Karpas-422 (cell line): ENCODE results near the gene RHOH. TPM values are rescaled to one million over a fixed set of nuclear protein-coding genes. Genes with fewer than 3 reads are reported as not detected.

Experiments
- DNase-seq: peaks from one replicate; pipeline ENCODE4 v3.0.0-alpha.2; 2015
- H2AFZ ChIP-seq: fragments of 200-600 bp; sonication (generic); 2 replicates; pipeline ENCODE4 v1.6.1; 2014; ENCODE audit warnings: antibody characterized with exemption, low read length, mixed read lengths
- H3K27ac ChIP-seq: fragments of 200-600 bp; sonication (generic); 2 replicates; pipeline ENCODE4 v1.5.1; 2014; ENCODE audit warnings: mild to moderate bottlenecking, low read length, moderate library complexity
- H3K27me3 ChIP-seq: fragments of 200-600 bp; sonication (generic); 2 replicates; pipeline ENCODE4 v1.6.1; 2014; ENCODE audit warnings: low read length, mixed read lengths
- H3K36me3 ChIP-seq: fragments of 200-600 bp; sonication (generic); 2 replicates; pipeline ENCODE4 v1.6.1; 2014; ENCODE audit warnings: low read length, mixed read lengths; ENCODE audit not compliant: insufficient read depth
- H3K4me1 ChIP-seq: fragments of 200-600 bp; sonication (generic); 2 replicates; pipeline ENCODE4 v1.6.1; 2014; ENCODE audit warnings: mild to moderate bottlenecking, low read length, mixed read lengths
- H3K4me2 ChIP-seq: fragments of 200-600 bp; sonication (generic); 2 replicates; pipeline ENCODE4 v1.6.1; 2014; ENCODE audit warnings: low read length, low read depth, mild to moderate bottlenecking; ENCODE audit not compliant: poor library complexity, severe bottlenecking
- H3K4me3 ChIP-seq: fragments of 200-600 bp; sonication (generic); 2 replicates; pipeline ENCODE4 v1.5.1; 2014; ENCODE audit warnings: mild to moderate bottlenecking, antibody characterized with exemption, low read length, mixed read lengths
- H3K79me2 ChIP-seq: fragments of 200-600 bp; sonication (generic); 2 replicates; pipeline ENCODE4 v1.6.1; 2014; ENCODE audit warnings: mild to moderate bottlenecking, low read length, mixed read lengths
- H3K9ac ChIP-seq: fragments of 200-600 bp; sonication (generic); 2 replicates; pipeline ENCODE4 v1.6.0; 2014; ENCODE audit warnings: low read length
- H3K9me2 ChIP-seq: fragments of 200-600 bp; sonication (generic), shearing (Covaris generic); replicated peaks from 2 replicates; pipeline ENCODE4 v1.6.0; 2014; ENCODE audit warnings: mild to moderate bottlenecking, low read length, moderate library complexity; ENCODE audit not compliant: insufficient read depth
- H3K9me3 ChIP-seq: fragments of 300-700, 200-600 bp; sonication (generic); 2 replicates; pipeline ENCODE4 v1.6.1; 2014; ENCODE audit warnings: low read length, mixed read lengths
- H4K20me1 ChIP-seq: fragments of 200-600 bp; sonication (generic); 2 replicates; pipeline ENCODE4 v1.6.1; 2014; ENCODE audit warnings: mild to moderate bottlenecking, antibody characterized with exemption, low read length, low read depth; ENCODE audit not compliant: insufficient read depth
- total RNA-seq: library from RNA; depleted of rRNA; stranded (reverse); fragments of >200 nt; shearing (Covaris generic); gene quantifications from 2 replicates; pipeline ENCODE4 v1.2.3, GENCODE V29; 2014; ENCODE audit warnings: low replicate concordance

Gene RHOH
- total RNA-seq, 1 experiment from 2014 or later = 68.4 TPM

DNA sequence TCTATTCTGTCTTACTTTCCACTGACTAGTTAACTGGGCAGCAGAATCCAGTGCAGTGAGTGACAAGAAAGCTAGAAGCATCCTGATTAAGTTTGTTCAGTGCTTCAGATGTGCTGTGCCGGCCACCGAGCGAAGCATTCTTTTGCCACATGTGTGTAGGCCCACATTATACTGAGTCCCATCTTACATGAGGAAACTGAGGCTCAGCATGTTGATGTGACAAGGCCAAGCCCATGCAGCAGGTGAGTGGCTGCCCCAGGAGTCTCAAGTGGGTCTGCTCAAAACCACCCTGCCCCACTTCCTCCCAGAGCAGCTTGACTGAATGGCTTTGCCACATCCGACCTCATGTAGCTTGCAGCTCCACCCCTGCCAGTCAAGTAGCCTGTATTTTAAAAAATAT lies 50.5 kb downstream of the RHOH start:
- no peaks in the 10 kb centered on the region for H3K9me3 ChIP-seq
- no peak overlapping the region for H3K9ac ChIP-seq
- peaks cover 42% of the 10 kb centered on the region for H4K20me1 ChIP-seq
- peaks cover 32% of the 10 kb centered on the region for H3K36me3 ChIP-seq
- no peak overlapping the region for H3K4me3 ChIP-seq
- no peak overlapping the region for H2AFZ ChIP-seq
- H3K27me3 ChIP-seq = no peaks in the 10 kb centered on the region
- DNase-seq = no peak
- no peaks in the 10 kb centered on the region for H3K4me1 ChIP-seq
- no peaks in the 10 kb centered on the region for H3K9me2 ChIP-seq
- H3K79me2 ChIP-seq = peaks cover 3% of the 10 kb centered on the region; the same call in 1 of the 2 replicates
- peak overlapping the region; percentile 17; the same call in 1 of the 2 replicates for H3K27ac ChIP-seq
- no peak overlapping the region for H3K4me2 ChIP-seq

DNA sequence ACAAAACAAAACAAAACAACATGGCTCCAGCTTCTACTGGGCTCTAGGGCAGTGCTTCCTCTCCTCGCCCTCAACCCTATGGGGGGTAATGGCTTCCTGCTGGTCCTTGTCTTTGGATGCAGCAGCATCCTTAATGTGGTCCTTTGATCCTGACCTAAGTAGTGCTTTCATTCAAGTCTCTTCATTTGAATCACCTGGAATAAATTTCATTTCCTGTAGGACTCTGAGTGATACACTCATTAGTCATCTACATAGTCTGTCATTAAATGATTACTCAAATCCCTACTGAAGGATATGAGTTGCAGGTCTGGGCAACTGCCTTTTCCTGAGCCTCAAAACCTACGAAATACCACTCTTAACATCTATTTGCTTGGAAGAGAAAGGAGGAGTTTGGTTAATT lies 54.5 kb downstream of the RHOH start:
- no peaks in the 10 kb centered on the region for H3K27me3 ChIP-seq
- H3K36me3 ChIP-seq = 0 out of 2 replicates have a peak, but pooled peaks cover 3% of the 10 kb centered on the region
- no peaks in the 10 kb centered on the region for H3K9me2 ChIP-seq
- no peak overlapping the region for H3K4me2 ChIP-seq
- no peak for DNase-seq
- H4K20me1 ChIP-seq = peaks cover 5% of the 10 kb centered on the region; the same call in 1 of the 2 replicates
- H3K4me3 ChIP-seq = no peak overlapping the region
- H3K27ac ChIP-seq = no peak overlapping the region
- no peaks in the 10 kb centered on the region for H3K79me2 ChIP-seq
- H2AFZ ChIP-seq = no peak overlapping the region
- H3K9ac ChIP-seq = no peak overlapping the region
- H3K9me3 ChIP-seq = no peaks in the 10 kb centered on the region
- H3K4me1 ChIP-seq = no peaks in the 10 kb centered on the region

DNA sequence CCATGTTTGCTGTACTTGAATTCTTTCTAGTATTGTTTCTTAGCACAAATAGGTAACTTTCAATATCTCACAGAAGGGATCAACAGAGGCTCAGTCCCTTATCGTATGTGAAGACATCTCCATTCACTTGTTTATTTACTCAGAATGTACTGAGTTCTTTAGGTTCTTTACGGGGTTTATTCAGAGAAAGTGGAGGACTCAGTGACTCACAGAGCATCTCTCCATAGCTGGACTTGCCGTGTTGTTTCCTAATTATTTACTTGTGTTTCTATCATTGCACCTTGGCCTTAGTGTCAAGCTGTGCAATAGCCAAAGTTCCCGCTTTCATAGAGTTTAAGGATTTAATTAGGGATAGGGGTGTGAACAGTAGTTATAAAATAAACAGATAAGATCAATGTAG lies 57.1 kb downstream of the RHOH start:
- Histone ChIP-seq H3K4me1 (no peaks in the 10 kb centered on the region), H3K27me3 (no peaks in the 10 kb centered on the region), H4K20me1 (no peaks in the 10 kb centered on the region), H3K9ac (no peak overlapping the region), H2AFZ (no peak overlapping the region), H3K9me3 (no peaks in the 10 kb centered on the region), H3K4me2 (no peak overlapping the region), H3K79me2 (no peaks in the 10 kb centered on the region), H3K36me3 (no peaks in the 10 kb centered on the region), H3K4me3 (no peak overlapping the region), H3K27ac (no peak overlapping the region), H3K9me2 (no peaks in the 10 kb centered on the region)
- DNase-seq = no peak

DNA sequence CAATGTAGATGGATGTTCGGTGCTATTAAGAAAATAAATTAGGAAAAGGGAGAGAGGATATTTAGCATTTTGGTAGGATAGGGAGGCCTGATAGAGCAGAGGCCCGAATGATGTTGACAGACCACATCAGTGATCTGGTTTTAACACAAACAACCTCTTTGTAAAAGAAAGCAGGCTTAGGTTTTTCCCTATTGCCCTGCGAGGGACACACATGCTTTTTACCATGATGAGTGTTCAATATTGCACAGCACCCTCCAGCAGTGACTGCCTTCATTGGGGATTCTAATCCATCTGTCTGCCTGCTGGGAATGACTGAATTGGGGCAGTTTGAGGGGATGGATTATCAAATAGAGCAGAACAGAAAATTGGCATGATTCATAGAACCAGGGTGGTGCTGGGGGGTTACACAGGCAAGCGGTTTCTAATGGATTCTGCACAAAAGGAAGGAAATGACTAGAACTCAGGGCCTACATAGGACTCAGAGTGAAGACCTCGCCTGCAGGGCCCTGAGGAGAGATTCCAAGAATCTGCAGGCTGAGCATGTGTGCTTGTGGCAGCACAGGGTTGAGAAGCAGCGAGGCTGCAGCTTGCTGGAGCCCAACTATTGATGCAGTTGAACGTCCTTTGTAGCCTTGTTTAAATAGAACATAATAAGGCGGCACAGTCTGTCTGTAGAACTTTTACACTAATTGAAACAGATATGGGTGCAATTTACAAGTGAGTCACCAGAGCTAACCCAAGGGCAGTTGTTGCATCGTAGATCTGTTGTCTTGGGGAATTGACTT lies 58.0 kb downstream of the RHOH start:
- Histone ChIP-seq H3K27ac (no peak overlapping the region), H3K4me1 (no peaks in the 10 kb centered on the region), H3K4me2 (no peak overlapping the region), H3K36me3 (no peaks in the 10 kb centered on the region), H4K20me1 (no peaks in the 10 kb centered on the region), H3K9me3 (no peaks in the 10 kb centered on the region), H3K9me2 (no peaks in the 10 kb centered on the region), H3K79me2 (no peaks in the 10 kb centered on the region), H3K4me3 (no peak overlapping the region), H2AFZ (no peak overlapping the region), H3K9ac (no peak overlapping the region), H3K27me3 (no peaks in the 10 kb centered on the region)
- no peak for DNase-seq

DNA sequence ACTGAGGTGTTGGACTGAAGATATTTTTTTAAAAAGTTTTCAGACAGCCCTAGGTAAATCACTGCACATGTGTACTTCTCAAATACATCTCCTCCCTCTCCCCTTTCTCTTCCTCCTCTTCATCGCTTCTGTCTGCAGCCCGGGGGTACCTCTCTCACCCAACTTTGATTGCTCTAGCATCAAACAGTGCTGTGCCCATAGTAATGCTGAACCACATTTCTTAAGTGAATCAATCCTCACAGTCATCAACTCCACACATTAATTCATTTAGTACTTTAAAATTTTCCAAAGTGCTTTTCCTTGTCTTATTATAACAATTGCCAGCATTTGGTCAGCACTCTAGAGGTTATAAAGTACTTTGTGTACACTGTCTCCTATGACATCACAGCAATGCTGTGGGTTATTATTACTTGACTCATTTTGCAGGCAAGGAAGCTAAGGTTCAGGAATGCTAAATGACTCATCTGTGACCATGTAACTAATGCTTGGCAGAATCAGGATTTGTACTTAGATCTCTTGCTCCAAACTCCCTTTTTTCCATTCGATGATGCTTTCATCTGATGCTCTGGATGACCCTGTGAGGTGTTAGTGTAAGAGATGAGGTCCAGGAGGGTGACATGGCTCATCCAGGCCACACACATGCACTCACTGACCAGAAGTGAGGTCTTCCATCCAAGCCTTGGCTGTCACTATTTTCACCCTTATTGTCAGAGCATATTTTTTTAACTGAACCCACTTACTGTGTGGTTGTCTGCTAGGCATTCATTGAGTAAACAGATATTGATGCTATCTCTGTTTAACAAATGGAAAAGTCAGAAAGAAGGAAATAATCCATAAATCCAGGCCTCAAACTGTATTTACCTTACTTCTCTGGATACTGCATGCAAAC lies 58.8 kb downstream of the RHOH start:
- Histone ChIP-seq H3K4me3 (no peak overlapping the region), H3K27me3 (no peaks in the 10 kb centered on the region), H2AFZ (no peak overlapping the region), H3K9ac (no peak overlapping the region), H4K20me1 (no peaks in the 10 kb centered on the region), H3K9me3 (no peaks in the 10 kb centered on the region), H3K27ac (no peak overlapping the region), H3K4me1 (no peaks in the 10 kb centered on the region), H3K9me2 (no peaks in the 10 kb centered on the region), H3K36me3 (no peaks in the 10 kb centered on the region), H3K4me2 (no peak overlapping the region), H3K79me2 (no peaks in the 10 kb centered on the region)
- no peak for DNase-seq

DNA sequence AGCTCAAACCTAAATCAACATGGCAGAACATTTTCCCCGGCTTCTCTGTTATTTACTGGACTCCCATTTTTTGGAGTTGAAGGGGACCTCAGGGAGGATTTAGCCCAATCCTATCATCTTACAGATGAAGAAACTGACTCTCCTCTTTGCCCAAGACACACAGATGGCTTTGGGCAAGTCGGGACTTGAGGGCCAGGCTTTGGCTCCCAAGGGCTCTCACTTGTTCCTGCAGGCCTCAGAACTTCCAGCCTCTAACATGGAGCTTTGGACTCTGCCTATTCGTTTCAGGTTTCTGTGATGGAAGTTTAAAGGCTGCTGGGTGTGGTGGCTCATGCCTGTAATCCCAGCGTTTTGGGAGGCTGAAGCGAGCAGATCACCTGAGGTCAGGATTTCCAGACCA lies 59.5 kb downstream of the RHOH start:
- no peak overlapping the region for H3K4me2 ChIP-seq
- no peaks in the 10 kb centered on the region for H3K9me3 ChIP-seq
- DNase-seq = no peak
- no peak overlapping the region for H3K4me3 ChIP-seq
- no peak overlapping the region for H2AFZ ChIP-seq
- no peaks in the 10 kb centered on the region for H4K20me1 ChIP-seq
- no peaks in the 10 kb centered on the region for H3K27me3 ChIP-seq
- H3K79me2 ChIP-seq = no peaks in the 10 kb centered on the region
- no peak overlapping the region for H3K27ac ChIP-seq
- H3K9ac ChIP-seq = no peak overlapping the region
- H3K9me2 ChIP-seq = no peaks in the 10 kb centered on the region
- no peaks in the 10 kb centered on the region for H3K36me3 ChIP-seq
- no peaks in the 10 kb centered on the region for H3K4me1 ChIP-seq

DNA sequence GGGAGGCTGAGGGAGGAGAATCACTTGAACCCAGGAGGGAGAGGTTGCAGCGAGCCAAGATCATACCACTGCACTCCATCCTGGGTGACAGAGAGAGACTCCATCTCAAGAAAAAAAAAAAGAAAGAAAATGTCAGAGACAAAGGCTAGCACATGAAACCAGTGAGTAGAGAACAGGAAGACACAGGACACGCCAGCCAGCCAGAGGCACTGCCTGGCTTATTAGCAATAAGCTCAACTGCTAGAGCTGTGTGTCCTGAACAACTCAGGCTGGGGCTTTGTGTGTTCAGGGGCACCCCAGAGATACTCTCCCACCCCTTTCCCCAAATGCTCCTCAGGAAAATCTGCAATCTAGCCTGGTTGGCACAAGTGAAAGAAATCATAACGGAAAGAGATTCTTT lies 60.0 kb downstream of the RHOH start:
- no peak overlapping the region for H2AFZ ChIP-seq
- H3K79me2 ChIP-seq = no peaks in the 10 kb centered on the region
- H3K27ac ChIP-seq = no peak overlapping the region
- no peaks in the 10 kb centered on the region for H3K36me3 ChIP-seq
- H3K9ac ChIP-seq = no peak overlapping the region
- no peaks in the 10 kb centered on the region for H3K27me3 ChIP-seq
- no peak overlapping the region for H3K4me3 ChIP-seq
- DNase-seq = no peak
- H4K20me1 ChIP-seq = no peaks in the 10 kb centered on the region
- no peaks in the 10 kb centered on the region for H3K4me1 ChIP-seq
- no peak overlapping the region for H3K4me2 ChIP-seq
- no peaks in the 10 kb centered on the region for H3K9me2 ChIP-seq
- H3K9me3 ChIP-seq = no peaks in the 10 kb centered on the region

DNA sequence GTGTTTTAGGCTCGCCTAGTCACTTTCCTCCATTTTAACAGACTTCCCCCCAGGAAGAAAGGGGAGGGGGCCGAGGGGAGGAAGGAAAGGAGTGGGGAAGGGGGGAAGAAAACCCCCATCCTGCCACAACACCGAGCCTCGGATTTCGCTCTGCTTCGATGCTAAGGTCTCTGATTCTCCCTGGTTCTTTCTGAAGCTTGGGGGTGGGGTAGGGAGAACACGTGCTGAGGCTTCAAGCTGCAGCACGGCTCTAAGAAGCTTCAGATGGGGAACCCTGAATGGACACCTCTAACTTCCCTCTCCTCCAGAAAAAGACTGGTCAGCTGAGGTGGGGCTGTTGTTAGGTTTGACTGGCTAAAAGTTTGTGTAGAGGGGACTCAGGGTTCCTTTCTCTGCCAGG lies 61.8 kb downstream of the RHOH start:
- Histone ChIP-seq H4K20me1 (no peaks in the 10 kb centered on the region), H2AFZ (no peak overlapping the region), H3K9me2 (no peaks in the 10 kb centered on the region), H3K4me2 (no peak overlapping the region), H3K27ac (no peak overlapping the region), H3K79me2 (no peaks in the 10 kb centered on the region), H3K36me3 (no peaks in the 10 kb centered on the region), H3K9ac (no peak overlapping the region), H3K9me3 (no peaks in the 10 kb centered on the region), H3K4me1 (no peaks in the 10 kb centered on the region), H3K27me3 (no peaks in the 10 kb centered on the region), H3K4me3 (no peak overlapping the region)
- DNase-seq = no peak
